ENCODE results near the gene HDAC6. TPM values are rescaled to one million over a fixed set of nuclear protein-coding genes. Genes with fewer than 3 reads are reported as not detected.

Gene HDAC6
- total RNA-seq, 2 experiments from 2014 or later, result 71.8 to 81.9 TPM

Other genes starting within 250 kb of the HDAC6 start
- 100 to 1,000 TPM; 191 to 197 TPM for gene RBM3, start 227.6 kb upstream of the HDAC6 start, total RNA-seq
- gene WDR13, start 204.6 kb upstream of the HDAC6 start, total RNA-seq, result 10 to 100 TPM; 45.8 to 54.8 TPM
- gene WAS, start 118.3 kb upstream of the HDAC6 start, total RNA-seq, result 10 to 100 TPM; 95.2 to 99.6 TPM
- 10 to 100 TPM; 32.3 to 35.6 TPM for gene SUV39H1, start 105.3 kb upstream of the HDAC6 start, total RNA-seq
- gene GLOD5, start 40.3 kb upstream of the HDAC6 start, total RNA-seq, result not detected
- not detected for gene GATA1, start 15.5 kb upstream of the HDAC6 start, total RNA-seq
- gene ERAS, start 24.4 kb downstream of the HDAC6 start, total RNA-seq, result not detected
- 1 to 10 TPM; 2.7 to 2.8 TPM for gene PCSK1N, start 33.5 kb downstream of the HDAC6 start, total RNA-seq
- gene TIMM17B, start 95.7 kb downstream of the HDAC6 start, total RNA-seq, result 10 to 100 TPM; 83.8 to 86.6 TPM
- 10 to 100 TPM; 85.0 to 85.5 TPM for gene PQBP1, start 95.9 kb downstream of the HDAC6 start, total RNA-seq
- gene SLC35A2, start 109.6 kb downstream of the HDAC6 start, total RNA-seq, result 10 to 100 TPM; 16.9 to 19.2 TPM
- 100 to 1,000 TPM; 386 to 401 TPM for gene PIM2, start 117.0 kb downstream of the HDAC6 start, total RNA-seq
- gene OTUD5, start 155.5 kb downstream of the HDAC6 start, total RNA-seq, result 10 to 100 TPM; 83.4 to 85.4 TPM
- 1 to 10 TPM; 2.4 to 2.5 TPM for gene KCND1, start 169.8 kb downstream of the HDAC6 start, total RNA-seq
- gene GRIPAP1, start 200.2 kb downstream of the HDAC6 start, total RNA-seq, result 10 to 100 TPM; 76.1 to 78.4 TPM
- gene TFE3, start 241.3 kb downstream of the HDAC6 start, total RNA-seq, result 10 to 100 TPM; 29.0 to 29.1 TPM

Data from activated CD4-positive, alpha-beta memory T cell treated with anti-CD3 and anti-CD28 coated beads for 36 hours (primary cell).